Spleen (tissue), 11 donors: Measurements from ENCODE around the gene MID1. TPM values are rescaled to one million over a fixed set of nuclear protein-coding genes. Genes with fewer than 3 reads are reported as not detected.

ENCODE experiments used
- DNase-seq: peaks from one replicate; pipeline ENCODE4 v3.0.0-alpha.2; 2020
- H3K27ac ChIP-seq, 8 donors: fragments of 200-600 bp; sonication (generic) in 7 of 8; 1 replicate in 4 of 8; 2 replicates in 4 of 8; pipeline versions ENCODE4 v1.5.0 to v1.8.0; 2016 to 2021; ENCODE audit warnings: inconsistent platforms in 4 of 8, mild to moderate bottlenecking in 4 of 8, moderate library complexity in 1 of 8
- H3K27me3 ChIP-seq, 7 donors: fragments of 200-600 bp; sonication (generic) in 6 of 7; replicated peaks in 1 of 7; 1 replicate in 4 of 7; 2 replicates in 3 of 7; pipeline versions ENCODE4 v1.5.0 to v1.8.0; 2016 to 2021; ENCODE audit warnings: inconsistent platforms in 3 of 7, mild to moderate bottlenecking in 1 of 7
- H3K36me3 ChIP-seq, 6 donors: fragments of 200-600 bp; sonication (generic) in 5 of 6; 1 replicate in 4 of 6; 2 replicates in 2 of 6; pipeline versions ENCODE4 v1.5.0 to v1.8.0; 2016 to 2021; ENCODE audit warnings: inconsistent platforms in 2 of 6
- H3K4me1 ChIP-seq, 6 donors: fragments of 200-600 bp; sonication (generic) in 5 of 6; 1 replicate in 3 of 6; 2 replicates in 3 of 6; pipeline versions ENCODE4 v1.5.0 to v1.8.0; 2016 to 2021; ENCODE audit warnings: inconsistent platforms in 3 of 6
- H3K4me3 ChIP-seq, 8 donors: fragments of 200-600 bp; sonication (generic) in 7 of 8; 1 replicate in 4 of 8; 2 replicates in 4 of 8; pipeline versions ENCODE4 v1.5.0 to v1.8.0; 2016 to 2021; ENCODE audit warnings: inconsistent platforms in 4 of 8, mild to moderate bottlenecking in 4 of 8, moderate library complexity in 2 of 8
- H3K9me3 ChIP-seq, 8 donors: fragments of 200-600 bp; sonication (generic) in 7 of 8; 1 replicate in 4 of 8; 2 replicates in 4 of 8; pipeline versions ENCODE4 v1.5.0 to v1.8.0; 2016 to 2021; ENCODE audit warnings: inconsistent platforms in 4 of 8
- POLR2A ChIP-seq, 3 donors: fragments of 450-650 bp; IDR thresholded peaks; one replicate each; pipeline ENCODE4 v1.5.1; 2017; ENCODE audit warnings: antibody characterized with exemption in 3 of 3, mild to moderate bottlenecking in 1 of 3
- POLR2AphosphoS5 ChIP-seq, 3 donors: sonication (generic); formaldehyde crosslinking; IDR thresholded peaks; one replicate each; pipeline ENCODE4 v1.5.1; 2017; ENCODE audit warnings: antibody characterized with exemption in 3 of 3
- WGBS, 5 donors: extraction: QIAGEN DNeasy Blood & Tissue Kit in 3 of 5; methylation state at CpG; one replicate each; pipeline versions ENCODE4 v1.1.5 to v1.1.7; 2013 to 2018; 5-methylcytosine and 5-hydroxymethylcytosine counted together
- intact Hi-C: fragments of 100-400 bp; cut with DNase I; formaldehyde crosslinking; loops from one replicate; pipeline ENCODE4 v1.15.0; 2023; ENCODE audit warnings: low total_unique reads
- polyA plus RNA-seq, 3 donors: library from polyadenylated mRNA; stranded (reverse); fragments of 200-250 nt; gene quantifications; one replicate each; pipeline ENCODE4 v1.2.1, GENCODE V29; 2013
- total RNA-seq, 7 donors: library from RNA; depleted of rRNA in 3 of 7; stranded (reverse); fragments of >200 nt in 3 of 7; fragmentation: NEBNext Ultra II Directional in 4 of 7; extraction: Animal tissue kit (Norgen Biotek cat#: 25700) in 4 of 7; gene quantifications; one replicate each; pipeline versions ENCODE4 v1.1.0 to v1.2.1, GENCODE V29; 2016 to 2021
- TF ChIP-seq, protein P1 (sequence below), 11 experiments: fragments of 200-600 bp in 7 of 11; fragments of 450-650 bp in 4 of 11; sonication (generic) in 4 of 11; IDR thresholded peaks in 8 of 11; conservative IDR thresholded peaks in 3 of 11; 1 replicate in 7 of 11; 2 replicates in 4 of 11; pipeline versions ENCODE4 v1.4.0 to v1.8.0; 2016 to 2021; ENCODE audit warnings: antibody characterized with exemption in 11 of 11, inconsistent platforms in 4 of 11, mild to moderate bottlenecking in 1 of 11
- donor health status: healthy with polysubstance abuse.
- donor health status: DM: no; HTN: no; CAD: no; lungs with moderate emphysema.
- donor health status: DM: no; HTN: no; CAD: no.
- donor health status: Bipolar disorder and iron deficiency.
- donor health status: healthy.
- donor health status: DM: no; HTN: no; CAD: no.
- donor health status: DM: yes; HTN: yes; CAD: no.

Gene MID1
- total and polyA plus RNA-seq, 10 donors = 0.24 to 4.4 (median 2.7) TPM

DNA sequence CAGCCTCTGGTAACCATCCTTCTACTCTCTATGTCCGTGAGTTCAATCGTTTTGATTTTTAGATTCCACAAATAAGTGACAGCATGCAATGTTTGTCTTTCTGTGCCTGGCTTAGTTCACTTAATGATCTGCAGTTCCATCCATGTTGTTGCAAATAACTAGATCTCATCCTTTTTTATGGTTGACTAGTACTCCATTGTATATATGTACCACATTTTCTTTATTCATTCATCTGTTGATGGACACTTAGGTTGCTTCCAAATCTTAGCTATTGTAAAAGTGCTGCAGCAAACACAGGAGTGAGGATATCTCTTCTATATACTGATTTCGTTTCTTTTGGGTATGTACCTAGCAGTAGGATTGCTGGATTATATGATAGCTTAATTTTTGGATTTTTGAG lies 140.9 kb downstream of the MID1 start:
- H3K27me3 ChIP-seq = no peaks in the 10 kb centered on the region
- H3K4me3 ChIP-seq = no peak overlapping the region
- no peaks in the 10 kb centered on the region for H3K4me1 ChIP-seq
- no peaks in the 10 kb centered on the region for H3K36me3 ChIP-seq
- DNase-seq = no peak
- WGBS, 5 donors = 67 to 91% (median 87%) methylated on average over 3 of the region's 3 CpGs
- no peaks in the 10 kb centered on the region for H3K9me3 ChIP-seq
- H3K27ac ChIP-seq = no peak overlapping the region
- TF ChIP-seq, protein P1, sequence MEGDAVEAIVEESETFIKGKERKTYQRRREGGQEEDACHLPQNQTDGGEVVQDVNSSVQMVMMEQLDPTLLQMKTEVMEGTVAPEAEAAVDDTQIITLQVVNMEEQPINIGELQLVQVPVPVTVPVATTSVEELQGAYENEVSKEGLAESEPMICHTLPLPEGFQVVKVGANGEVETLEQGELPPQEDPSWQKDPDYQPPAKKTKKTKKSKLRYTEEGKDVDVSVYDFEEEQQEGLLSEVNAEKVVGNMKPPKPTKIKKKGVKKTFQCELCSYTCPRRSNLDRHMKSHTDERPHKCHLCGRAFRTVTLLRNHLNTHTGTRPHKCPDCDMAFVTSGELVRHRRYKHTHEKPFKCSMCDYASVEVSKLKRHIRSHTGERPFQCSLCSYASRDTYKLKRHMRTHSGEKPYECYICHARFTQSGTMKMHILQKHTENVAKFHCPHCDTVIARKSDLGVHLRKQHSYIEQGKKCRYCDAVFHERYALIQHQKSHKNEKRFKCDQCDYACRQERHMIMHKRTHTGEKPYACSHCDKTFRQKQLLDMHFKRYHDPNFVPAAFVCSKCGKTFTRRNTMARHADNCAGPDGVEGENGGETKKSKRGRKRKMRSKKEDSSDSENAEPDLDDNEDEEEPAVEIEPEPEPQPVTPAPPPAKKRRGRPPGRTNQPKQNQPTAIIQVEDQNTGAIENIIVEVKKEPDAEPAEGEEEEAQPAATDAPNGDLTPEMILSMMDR (IDR thresholded peaks at IDR 0.05 in 8 of 11, conservative IDR thresholded peaks at IDR 0.05 in 3 of 11) = no peak
- no peak for TF ChIP-seq POLR2AphosphoS5 (IDR thresholded peaks at IDR 0.05)
- no peak for TF ChIP-seq POLR2A (IDR thresholded peaks at IDR 0.05)
- intact Hi-C loops = no loop called here

DNA sequence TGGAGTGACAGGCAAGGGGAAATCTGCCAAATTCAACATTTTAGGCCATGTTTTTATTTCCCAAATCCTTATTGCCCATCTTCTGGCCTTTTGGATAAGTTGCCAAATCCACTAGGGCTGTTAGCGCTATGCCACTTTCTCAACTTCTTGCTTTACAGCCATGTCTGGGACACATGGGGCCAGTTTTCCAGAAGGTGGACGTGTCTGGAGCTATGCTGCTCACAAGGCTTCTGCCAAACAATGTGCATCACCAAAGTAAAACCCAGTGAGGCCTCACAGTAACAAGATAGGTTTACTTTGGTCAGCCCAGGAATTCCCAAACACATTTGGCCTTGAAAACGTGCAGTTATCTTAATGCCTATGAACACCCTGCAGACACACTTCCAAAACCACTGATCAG lies 142.9 kb downstream of the MID1 start:
- no peak for DNase-seq
- WGBS, 5 donors = 55 to 90% (median 80%) methylated on average over 3 of the region's 3 CpGs

DNA sequence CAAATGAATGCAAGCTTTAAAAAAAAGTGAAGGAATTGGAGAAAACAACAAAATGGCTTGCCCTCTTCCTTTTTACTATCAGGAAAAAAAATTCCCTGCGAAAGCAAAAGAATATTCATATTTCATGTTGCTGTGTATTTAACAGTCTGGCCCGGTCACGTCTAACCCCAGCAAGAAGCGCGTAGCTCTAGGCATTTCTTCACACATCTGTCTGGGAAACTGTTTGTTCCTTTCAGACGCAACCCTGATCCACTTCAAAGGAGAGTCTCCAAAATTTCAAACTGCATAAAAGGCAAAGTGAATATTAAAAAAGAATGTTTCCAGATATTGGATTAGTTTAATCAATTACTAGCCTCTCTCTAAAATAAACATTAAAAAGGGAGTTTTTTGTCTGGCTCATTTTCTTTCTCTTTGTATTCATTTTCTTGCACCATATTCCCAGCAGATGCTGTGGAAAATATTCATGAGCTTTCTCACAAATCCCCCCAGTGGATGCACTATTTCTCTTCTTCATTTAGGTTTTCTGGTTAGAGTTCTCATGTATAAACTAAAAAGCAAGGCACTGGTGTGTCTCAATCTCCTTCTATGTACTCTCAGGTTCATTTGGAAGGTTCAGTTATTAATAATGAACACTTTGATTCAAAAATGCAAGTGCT lies 145.3 kb downstream of the MID1 start:
- no peak overlapping the region for H3K27ac ChIP-seq
- no peaks in the 10 kb centered on the region for H3K9me3 ChIP-seq
- WGBS, 5 donors = 85 to 96% (median 89%) methylated on average over 6 of the region's 6 CpGs
- no peaks in the 10 kb centered on the region for H3K36me3 ChIP-seq
- intact Hi-C loops = no loop called here
- H3K4me3 ChIP-seq = no peak overlapping the region
- no peaks in the 10 kb centered on the region for H3K4me1 ChIP-seq
- H3K27me3 ChIP-seq = no peaks in the 10 kb centered on the region
- TF ChIP-seq POLR2AphosphoS5 (IDR thresholded peaks at IDR 0.05) (no peak), POLR2A (IDR thresholded peaks at IDR 0.05) (no peak)
- TF ChIP-seq, protein P1 (IDR thresholded peaks at IDR 0.05 in 8 of 11, conservative IDR thresholded peaks at IDR 0.05 in 3 of 11) = no peak
- no peak for DNase-seq

More for the DNA sequence above, 142.9 kb downstream of the MID1 start:
- no peak overlapping the region for H3K27ac ChIP-seq
- H3K27me3 ChIP-seq = no peaks in the 10 kb centered on the region
- no peaks in the 10 kb centered on the region for H3K36me3 ChIP-seq
- H3K4me3 ChIP-seq = no peak overlapping the region
- H3K9me3 ChIP-seq = no peaks in the 10 kb centered on the region
- intact Hi-C loops = no loop called here
- H3K4me1 ChIP-seq = no peaks in the 10 kb centered on the region
- TF ChIP-seq, protein P1 (IDR thresholded peaks at IDR 0.05 in 8 of 11, conservative IDR thresholded peaks at IDR 0.05 in 3 of 11) = no peak
- no peak for TF ChIP-seq POLR2A (IDR thresholded peaks at IDR 0.05)
- TF ChIP-seq POLR2AphosphoS5 (IDR thresholded peaks at IDR 0.05) = no peak

DNA sequence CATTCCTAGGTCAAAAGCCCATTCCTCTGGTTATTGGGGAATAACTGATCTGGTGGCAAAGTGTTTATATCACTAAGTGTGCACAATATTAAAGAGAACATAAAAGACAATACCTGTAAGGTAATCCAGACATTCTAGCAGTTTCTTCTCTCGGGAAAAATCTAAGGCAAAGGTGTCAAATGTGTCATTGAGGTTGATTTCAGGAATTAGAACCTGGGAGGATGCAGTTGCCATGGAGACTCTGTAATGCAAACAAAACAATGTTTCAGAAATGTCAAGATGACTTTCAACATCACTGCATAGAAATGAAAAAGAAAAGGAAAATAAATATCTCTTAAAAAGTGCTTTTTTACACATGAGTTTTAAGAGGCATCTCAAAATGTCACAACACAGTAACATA lies 145.9 kb downstream of the MID1 start:
- H3K27me3 ChIP-seq = no peaks in the 10 kb centered on the region
- TF ChIP-seq POLR2A (IDR thresholded peaks at IDR 0.05) = no peak
- H3K4me1 ChIP-seq = no peaks in the 10 kb centered on the region
- no peak overlapping the region for H3K27ac ChIP-seq
- H3K9me3 ChIP-seq = no peaks in the 10 kb centered on the region
- no peaks in the 10 kb centered on the region for H3K36me3 ChIP-seq
- WGBS, 5 donors = 44 to 92% (median 67%) methylated on average over 1 of the region's 1 CpG
- intact Hi-C loops = no loop called here
- no peak overlapping the region for H3K4me3 ChIP-seq
- DNase-seq = no peak
